ENCODE data around the gene TEF. TPM values are rescaled to one million over a fixed set of nuclear protein-coding genes. Genes with fewer than 3 reads are reported as not detected.
"Not testable (repeated sequence)": the region's sequence is repeated elsewhere in the genome, so short reads cannot be mapped to it uniquely, and the experiment has no call there.

The TEF gene
- total RNA-seq, 1 donor from 2014 or later = 20.1 TPM

- Histone ChIP-seq H3K4me1 (peaks cover 81% of the 10 kb centered on the region), H3K27ac (replicated peaks) (peak overlapping the region; percentile 100), H3K27me3 (ENCODE audit: low read depth) (no peaks in the 10 kb centered on the region), H3K9me3 (replicated peaks) (no peaks in the 10 kb centered on the region), H3K36me3 (peaks cover 68% of the 10 kb centered on the region), H3K4me3 (peak overlapping the region; percentile 10)
- intact Hi-C loops (cut with micrococcal nuclease) = no loop called here
- no peak for DNase-seq
- no peak for TF ChIP-seq CTCF (IDR thresholded peaks at IDR 0.05; ENCODE audit: borderline replicate concordance)
Observed at GRCh38 chr22:41435560-41435959, 53.8 kb downstream of the TEF start.

- Histone ChIP-seq H3K27ac (replicated peaks) (peak overlapping the region; percentile 100), H3K9me3 (replicated peaks) (no peaks in the 10 kb centered on the region), H3K36me3 (peaks cover 67% of the 10 kb centered on the region), H3K4me3 (peak overlapping the region; percentile 10), H3K4me1 (peaks cover 91% of the 10 kb centered on the region), H3K27me3 (ENCODE audit: low read depth) (no peaks in the 10 kb centered on the region)
- TF ChIP-seq CTCF (IDR thresholded peaks at IDR 0.05; ENCODE audit: borderline replicate concordance) = no peak
- no peak for DNase-seq
- intact Hi-C loops (cut with micrococcal nuclease) = no loop called here
Observed at GRCh38 chr22:41436322-41437113, 54.8 kb downstream of the TEF start.

- peaks cover 98% of the 10 kb centered on the region for H3K4me1 ChIP-seq
- peak overlapping the region; percentile 10 for H3K4me3 ChIP-seq
- no peak for TF ChIP-seq CTCF (IDR thresholded peaks at IDR 0.05; ENCODE audit: borderline replicate concordance)
- intact Hi-C loops (cut with micrococcal nuclease) = no loop called here
- H3K27ac ChIP-seq (replicated peaks) = peak overlapping the region; percentile 100
- peaks cover 62% of the 10 kb centered on the region for H3K36me3 ChIP-seq
- H3K9me3 ChIP-seq (replicated peaks) = no peaks in the 10 kb centered on the region
- no peaks in the 10 kb centered on the region for H3K27me3 ChIP-seq (ENCODE audit: low read depth)
- DNase-seq = no peak
Observed at GRCh38 chr22:41437198-41437597, 55.5 kb downstream of the TEF start.

GRCh38 chr22:41440511-41440910 is 58.8 kb downstream of the TEF start:
- intact Hi-C loops (cut with micrococcal nuclease); H3K9me3 ChIP-seq (replicated peaks); DNase-seq; H3K27me3 ChIP-seq (ENCODE audit: low read depth); H3K4me3 ChIP-seq: not testable (repeated sequence)
- Histone ChIP-seq H3K4me1 (peaks cover 100% of the 10 kb centered on the region), H3K36me3 (peaks cover 68% of the 10 kb centered on the region), H3K27ac (replicated peaks) (peak overlapping the region; percentile 100)

- H3K9me3 ChIP-seq (replicated peaks) = no peaks in the 10 kb centered on the region
- no peak for TF ChIP-seq CTCF (IDR thresholded peaks at IDR 0.05; ENCODE audit: borderline replicate concordance)
- H3K27me3 ChIP-seq (ENCODE audit: low read depth) = no peaks in the 10 kb centered on the region
- no peak for DNase-seq
- intact Hi-C loops (cut with micrococcal nuclease) = no loop called here
- peaks cover 98% of the 10 kb centered on the region for H3K4me1 ChIP-seq
- H3K36me3 ChIP-seq = peaks cover 50% of the 10 kb centered on the region
- peak overlapping the region; percentile 100 for H3K4me3 ChIP-seq
- peak overlapping the region; percentile 100 for H3K27ac ChIP-seq (replicated peaks)
Observed at GRCh38 chr22:41442240-41442792, 60.6 kb downstream of the TEF start.

Data from left ventricle myocardium inferior (tissue), 1 donor.